HepG2 (cell line): Measurements from ENCODE around the gene GGNBP2. TPM values are rescaled to one million over a fixed set of nuclear protein-coding genes. Genes with fewer than 3 reads are reported as not detected.

Experiments
- ATAC-seq: fragments of 200-7000 bp; cut with Tn5 transposase; 3 replicates; pipeline ENCODE4 v1.9.1; 2020; ENCODE audit warnings: mild to moderate bottlenecking, moderate library complexity
- BruUV-seq: library from RNA; stranded (reverse); fragments of 400-500 nt; replicated peaks from 2 replicates; lab custom pipeline; 2021; lab: Mats Ljungman, UMichigan
- CTCF ChIA-PET: fragments of 300-600 bp; formaldehyde crosslinking; extraction: SDS; loops from one replicate; lab custom pipeline; 2021; ENCODE audit warnings: low total read pairs, inconsistent platforms, low intra/inter-chr PET ratio; lab: Yijun Ruan, JAX
- POLR2A ChIA-PET: fragments of 350-600 bp; sonication (Branson Sonifier 250); formaldehyde crosslinking; loops from one replicate; lab custom pipeline; 2020; ENCODE audit warnings: antibody characterized with exemption, inconsistent platforms; lab: Yijun Ruan, JAX
- DNase-seq: peaks from one replicate; pipeline ENCODE4 v3.0.0-alpha.2; 2015; ENCODE audit warnings: low spot score
- FAIRE-seq: peaks from 3 replicates; lab custom pipeline; 2011; peaks lifted over from hg19 to GRCh38; lab: Jason Lieb, UNC
- H2AFZ ChIP-seq: one replicate; pipeline ENCODE4 v1.6.1; 2011; ENCODE audit warnings: low read length, inconsistent platforms
- H3K27ac ChIP-seq: fragments of 300-600 bp; 3 replicates; pipeline ENCODE4 v1.8.0; 2011; ENCODE audit warnings: mixed run types, mild to moderate bottlenecking, mixed read lengths, low read length, inconsistent platforms; ENCODE audit not compliant: insufficient read depth; ENCODE audit errors: extremely low read length
- H3K27me3 ChIP-seq, 2 experiments: fragments of 200-600 bp in 1 of 2; 2 replicates in 1 of 2; 3 replicates in 1 of 2; pipeline versions ENCODE4 v1.6.0 to v1.8.0; 2011; ENCODE audit warnings: low read length in 2 of 2, mild to moderate bottlenecking in 2 of 2, moderate library complexity in 2 of 2, inconsistent platforms in 1 of 2; ENCODE audit not compliant: insufficient read depth in 2 of 2, control insufficient read depth in 1 of 2
- H3K36me3 ChIP-seq, 2 experiments: fragments of 200-600 bp in 1 of 2; replicated peaks in 1 of 2; 2 replicates in 1 of 2; 3 replicates in 1 of 2; pipeline versions ENCODE4 v1.5.1 to v1.8.0; 2011; ENCODE audit warnings: low read length in 2 of 2, inconsistent platforms in 1 of 2; ENCODE audit not compliant: insufficient read depth in 2 of 2, control insufficient read depth in 1 of 2
- H3K4me1 ChIP-seq: 2 replicates; pipeline ENCODE4 v1.5.1; 2012; ENCODE audit warnings: low read length, inconsistent platforms; ENCODE audit not compliant: insufficient read depth
- H3K4me2 ChIP-seq: 2 replicates; pipeline ENCODE4 v1.6.0; 2011; ENCODE audit warnings: low read depth, low read length, inconsistent platforms
- H3K4me3 ChIP-seq, 3 experiments: fragments of 200-600 bp in 1 of 3; sonication (generic), shearing (Covaris generic) in 1 of 3; replicated peaks in 1 of 3; 2 replicates each; pipeline ENCODE4 v1.5.1; 2011 to 2016; ENCODE audit warnings: low read length in 3 of 3, inconsistent platforms in 2 of 3, low read depth in 2 of 3, mild to moderate bottlenecking in 2 of 3, control low read depth in 1 of 3, mixed read lengths in 1 of 3; ENCODE audit not compliant: insufficient read depth in 1 of 3
- H3K79me2 ChIP-seq: one replicate; pipeline ENCODE4 v1.6.1; 2011; ENCODE audit warnings: low read length, inconsistent platforms; ENCODE audit not compliant: insufficient read depth
- H3K9ac ChIP-seq: 2 replicates; pipeline ENCODE4 v1.6.0; 2011; ENCODE audit warnings: mild to moderate bottlenecking, low read depth, low read length, inconsistent platforms; ENCODE audit not compliant: insufficient read depth
- H3K9me3 ChIP-seq: 2 replicates; pipeline ENCODE4 v1.5.1; 2012; ENCODE audit warnings: mild to moderate bottlenecking, low read length
- H4K20me1 ChIP-seq: 2 replicates; pipeline ENCODE4 v1.6.0; 2011; ENCODE audit warnings: inconsistent platforms, mild to moderate bottlenecking, low read length, moderate library complexity; ENCODE audit not compliant: insufficient read depth
- CBX1 ChIP-seq: IDR thresholded peaks from one replicate; pipeline ENCODE4 v1.6.1; 2016; ENCODE audit warnings: antibody characterized with exemption, low read depth
- FOXA3 ChIP-seq: IDR thresholded peaks from 2 replicates; pipeline ENCODE4 v1.6.1; 2016; ENCODE audit warnings: missing genetic modification reagents, missing compliant biosample characterization
- IRX3 ChIP-seq: sonication (generic); formaldehyde crosslinking; IDR thresholded peaks from 2 replicates; pipeline ENCODE4 v1.8.1; 2023; ENCODE audit warnings: mild to moderate bottlenecking, low read depth, missing genetic modification reagents, borderline replicate concordance
- KAT8 ChIP-seq: IDR thresholded peaks from 2 replicates; pipeline ENCODE4 v1.6.1; 2016; ENCODE audit warnings: missing genetic modification reagents, missing compliant biosample characterization
- MIER3 ChIP-seq: IDR thresholded peaks from 2 replicates; pipeline ENCODE4 v1.6.1; 2016; ENCODE audit warnings: missing compliant biosample characterization, borderline replicate concordance
- MZF1 ChIP-seq: sonication (generic); formaldehyde crosslinking; IDR thresholded peaks from 2 replicates; pipeline ENCODE4 v1.8.1; 2023; ENCODE audit warnings: mild to moderate bottlenecking, missing genetic modification reagents, borderline replicate concordance
- ZFP36L1 ChIP-seq: sonication (generic); formaldehyde crosslinking; IDR thresholded peaks from 2 replicates; pipeline ENCODE4 v1.8.0; 2022; ENCODE audit warnings: mild to moderate bottlenecking, missing genetic modification reagents, moderate library complexity
- ZNF234 ChIP-seq: sonication (generic); formaldehyde crosslinking; conservative IDR thresholded peaks from 2 replicates; pipeline ENCODE4 v1.5.1; 2020; ENCODE audit warnings: mild to moderate bottlenecking, missing genetic modification reagents
- ZNF253 ChIP-seq: sonication (generic); formaldehyde crosslinking; IDR thresholded peaks from 2 replicates; pipeline ENCODE4 v1.8.0; 2022; ENCODE audit warnings: mild to moderate bottlenecking, missing genetic modification reagents, borderline replicate concordance
- ZNF296 ChIP-seq: sonication (generic); formaldehyde crosslinking; conservative IDR thresholded peaks from 2 replicates; pipeline ENCODE4 v1.5.0; 2020; ENCODE audit warnings: mild to moderate bottlenecking, missing genetic modification reagents
- ZNF563 ChIP-seq: sonication (generic); formaldehyde crosslinking; IDR thresholded peaks from 2 replicates; pipeline ENCODE4 v1.8.0; 2022; ENCODE audit warnings: mild to moderate bottlenecking, moderate library complexity, missing genetic modification reagents
- ZNF570 ChIP-seq: sonication (generic); formaldehyde crosslinking; IDR thresholded peaks from 2 replicates; pipeline ENCODE4 v1.4.0; 2020; ENCODE audit warnings: mild to moderate bottlenecking, missing genetic modification reagents, borderline replicate concordance
- ZNF709 ChIP-seq: sonication (generic); formaldehyde crosslinking; IDR thresholded peaks from 2 replicates; pipeline ENCODE4 v1.5.0; 2020; ENCODE audit warnings: mild to moderate bottlenecking, missing genetic modification reagents
- WGBS: methylation state at CpG from one replicate; pipeline ENCODE4 v1.1.6; 2017; ENCODE audit warnings: low lambda C conversion rate; 5-methylcytosine and 5-hydroxymethylcytosine counted together
- in situ Hi-C: cut with HindIII; loops from 2 replicates; pipeline ENCODE4 v1.10.0; 2017; ENCODE audit warnings: low pct_unique_long_range_greater_than_20kb; ENCODE audit not compliant: extremely low pct_ligation_motif_present
- intact Hi-C: fragments of 100-400 bp; cut with micrococcal nuclease; formaldehyde crosslinking; loops from one replicate; pipeline ENCODE4 v1.10.0; 2022; ENCODE audit not compliant: unreplicated experiment
- polyA plus RNA-seq, 8 experiments: library from polyadenylated mRNA; depleted of rRNA in 3 of 8; stranded (reverse) in 7 of 8; unstranded in 1 of 8; fragments of >200 nt; fragmentation: Illumina TruSeq in 4 of 8; extraction: Trizol in 4 of 8; gene quantifications; 2 replicates each; pipeline versions ENCODE4 v1.2.1 to v1.2.3, GENCODE V29; 2011 to 2016; ENCODE audit warnings: low read depth in 4 of 8, missing spikeins in 1 of 8, mixed read lengths in 1 of 8; ENCODE audit not compliant: insufficient read depth in 1 of 8
- total RNA-seq, 5 experiments: library from RNA; depleted of rRNA; stranded (reverse); fragments of >200 nt; fragmentation: Illumina TruSeq; extraction: Trizol; gene quantifications; 2 replicates each; pipeline ENCODE4 v1.2.3, GENCODE V29; 2016; ENCODE audit warnings: low read depth in 1 of 5
- TF ChIP-seq, protein P1 (sequence below): sonication (generic); formaldehyde crosslinking; IDR thresholded peaks from 2 replicates; pipeline ENCODE4 v1.5.0; 2020; ENCODE audit warnings: missing genetic modification reagents
- TF ChIP-seq, protein P2 (sequence below): IDR thresholded peaks from 2 replicates; pipeline ENCODE4 v1.6.1; 2016; ENCODE audit warnings: missing genetic modification reagents, missing compliant biosample characterization
- TF ChIP-seq, protein P3 (sequence below): sonication (generic); formaldehyde crosslinking; IDR thresholded peaks from 2 replicates; pipeline ENCODE4 v1.5.1; 2020; ENCODE audit warnings: mild to moderate bottlenecking, missing genetic modification reagents, borderline replicate concordance
- TF ChIP-seq, protein P4 (sequence below): IDR thresholded peaks from 2 replicates; pipeline ENCODE4 v1.6.1; 2018; ENCODE audit warnings: missing genetic modification reagents, mild to moderate bottlenecking, missing compliant biosample characterization

Gene GGNBP2
- total and polyA plus RNA-seq, 2 of the 13 experiments (the other 11 are each of a cell fraction or from before 2014, with no cell fraction given), result 53.3 to 84.2 TPM

DNA sequence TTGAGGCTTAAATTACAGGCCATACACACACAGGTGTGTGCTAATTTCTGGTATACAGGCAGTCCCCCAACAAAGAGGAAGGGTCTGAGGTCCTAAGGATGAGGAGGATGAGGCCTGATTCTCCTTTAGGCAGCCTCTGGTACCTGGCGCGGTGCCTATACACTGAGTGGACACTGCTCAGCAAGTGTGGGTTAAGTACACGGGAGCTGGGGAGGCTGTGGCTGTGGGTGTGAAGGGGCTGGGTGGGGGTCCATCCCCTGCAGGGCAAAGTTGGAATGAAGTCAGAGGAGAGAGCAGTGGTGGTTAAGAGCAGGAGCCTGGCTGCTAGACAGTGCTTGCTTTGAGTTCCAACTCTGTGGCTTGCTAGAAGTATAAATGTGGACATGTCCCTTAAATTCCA, 67.6 kb downstream of the GGNBP2 start:
- POLR2A ChIA-PET, result no interaction called here
- Histone ChIP-seq H3K27me3 (no peaks in the 10 kb centered on the region), H3K9me3 (no peaks in the 10 kb centered on the region), H4K20me1 (no peaks in the 10 kb centered on the region), H3K4me2 (no peak overlapping the region), H2AFZ (no peak overlapping the region), H3K4me3 (no peak overlapping the region), H3K36me3 (0 out of 5 replicates have a peak, but pooled peaks cover 0 to 3% of the 10 kb centered on the region in 2 experiments), H3K9ac (no peak overlapping the region), H3K79me2 (no peaks in the 10 kb centered on the region), H3K4me1 (no peaks in the 10 kb centered on the region), H3K27ac (no peak overlapping the region)
- no TSS peak for BruUV-seq
- in situ Hi-C loops (loop anchor here (25.0 kb wide), 1 partner anchor 625 kb away; no protein-coding TSS in a partner anchor), intact Hi-C loops (no loop called here)
- DNase-seq, result no peak
- WGBS, result 100% methylated on average over 3 of the region's 3 CpGs
- CTCF ChIA-PET, result no interaction called here
- no peak for FAIRE-seq
- ATAC-seq, result no peak
- TF ChIP-seq ZNF234 (CRISPR knock-in tag) (no peak), KAT8 (CRISPR knock-in tag) (no peak), ZNF570 (CRISPR knock-in tag) (no peak), IRX3 (CRISPR knock-in tag) (no peak), ZNF296 (no peak), ZFP36L1 (CRISPR knock-in tag) (no peak), MIER3 (CRISPR knock-in tag) (no peak), ZNF253 (CRISPR knock-in tag) (no peak), CBX1 (no peak), FOXA3 (CRISPR knock-in tag) (no peak), MZF1 (no peak), ZNF563 (no peak), ZNF709 (no peak)
- TF ChIP-seq, protein P1, sequence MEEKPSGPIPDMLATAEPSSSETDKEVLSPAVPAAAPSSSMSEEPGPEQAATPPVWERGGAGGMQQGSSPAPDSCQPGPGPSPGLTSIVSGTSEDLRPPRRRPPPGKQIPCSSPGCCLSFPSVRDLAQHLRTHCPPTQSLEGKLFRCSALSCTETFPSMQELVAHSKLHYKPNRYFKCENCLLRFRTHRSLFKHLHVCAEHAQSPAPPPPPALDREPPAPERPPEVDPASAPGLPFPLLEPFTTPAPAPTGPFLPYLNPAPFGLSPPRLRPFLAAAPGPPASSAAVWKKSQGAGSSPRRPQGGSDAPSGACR (CRISPR knock-in tag), result no peak
- TF ChIP-seq, protein P2, sequence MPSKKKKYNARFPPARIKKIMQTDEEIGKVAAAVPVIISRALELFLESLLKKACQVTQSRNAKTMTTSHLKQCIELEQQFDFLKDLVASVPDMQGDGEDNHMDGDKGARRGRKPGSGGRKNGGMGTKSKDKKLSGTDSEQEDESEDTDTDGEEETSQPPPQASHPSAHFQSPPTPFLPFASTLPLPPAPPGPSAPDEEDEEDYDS (CRISPR knock-in tag), result no peak
- TF ChIP-seq, protein P3, sequence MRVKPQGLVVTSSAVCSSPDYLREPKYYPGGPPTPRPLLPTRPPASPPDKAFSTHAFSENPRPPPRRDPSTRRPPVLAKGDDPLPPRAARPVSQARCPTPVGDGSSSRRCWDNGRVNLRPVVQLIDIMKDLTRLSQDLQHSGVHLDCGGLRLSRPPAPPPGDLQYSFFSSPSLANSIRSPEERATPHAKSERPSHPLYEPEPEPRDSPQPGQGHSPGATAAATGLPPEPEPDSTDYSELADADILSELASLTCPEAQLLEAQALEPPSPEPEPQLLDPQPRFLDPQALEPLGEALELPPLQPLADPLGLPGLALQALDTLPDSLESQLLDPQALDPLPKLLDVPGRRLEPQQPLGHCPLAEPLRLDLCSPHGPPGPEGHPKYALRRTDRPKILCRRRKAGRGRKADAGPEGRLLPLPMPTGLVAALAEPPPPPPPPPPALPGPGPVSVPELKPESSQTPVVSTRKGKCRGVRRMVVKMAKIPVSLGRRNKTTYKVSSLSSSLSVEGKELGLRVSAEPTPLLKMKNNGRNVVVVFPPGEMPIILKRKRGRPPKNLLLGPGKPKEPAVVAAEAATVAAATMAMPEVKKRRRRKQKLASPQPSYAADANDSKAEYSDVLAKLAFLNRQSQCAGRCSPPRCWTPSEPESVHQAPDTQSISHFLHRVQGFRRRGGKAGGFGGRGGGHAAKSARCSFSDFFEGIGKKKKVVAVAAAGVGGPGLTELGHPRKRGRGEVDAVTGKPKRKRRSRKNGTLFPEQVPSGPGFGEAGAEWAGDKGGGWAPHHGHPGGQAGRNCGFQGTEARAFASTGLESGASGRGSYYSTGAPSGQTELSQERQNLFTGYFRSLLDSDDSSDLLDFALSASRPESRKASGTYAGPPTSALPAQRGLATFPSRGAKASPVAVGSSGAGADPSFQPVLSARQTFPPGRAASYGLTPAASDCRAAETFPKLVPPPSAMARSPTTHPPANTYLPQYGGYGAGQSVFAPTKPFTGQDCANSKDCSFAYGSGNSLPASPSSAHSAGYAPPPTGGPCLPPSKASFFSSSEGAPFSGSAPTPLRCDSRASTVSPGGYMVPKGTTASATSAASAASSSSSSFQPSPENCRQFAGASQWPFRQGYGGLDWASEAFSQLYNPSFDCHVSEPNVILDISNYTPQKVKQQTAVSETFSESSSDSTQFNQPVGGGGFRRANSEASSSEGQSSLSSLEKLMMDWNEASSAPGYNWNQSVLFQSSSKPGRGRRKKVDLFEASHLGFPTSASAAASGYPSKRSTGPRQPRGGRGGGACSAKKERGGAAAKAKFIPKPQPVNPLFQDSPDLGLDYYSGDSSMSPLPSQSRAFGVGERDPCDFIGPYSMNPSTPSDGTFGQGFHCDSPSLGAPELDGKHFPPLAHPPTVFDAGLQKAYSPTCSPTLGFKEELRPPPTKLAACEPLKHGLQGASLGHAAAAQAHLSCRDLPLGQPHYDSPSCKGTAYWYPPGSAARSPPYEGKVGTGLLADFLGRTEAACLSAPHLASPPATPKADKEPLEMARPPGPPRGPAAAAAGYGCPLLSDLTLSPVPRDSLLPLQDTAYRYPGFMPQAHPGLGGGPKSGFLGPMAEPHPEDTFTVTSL (CRISPR knock-in tag), result no peak
- TF ChIP-seq, protein P4, sequence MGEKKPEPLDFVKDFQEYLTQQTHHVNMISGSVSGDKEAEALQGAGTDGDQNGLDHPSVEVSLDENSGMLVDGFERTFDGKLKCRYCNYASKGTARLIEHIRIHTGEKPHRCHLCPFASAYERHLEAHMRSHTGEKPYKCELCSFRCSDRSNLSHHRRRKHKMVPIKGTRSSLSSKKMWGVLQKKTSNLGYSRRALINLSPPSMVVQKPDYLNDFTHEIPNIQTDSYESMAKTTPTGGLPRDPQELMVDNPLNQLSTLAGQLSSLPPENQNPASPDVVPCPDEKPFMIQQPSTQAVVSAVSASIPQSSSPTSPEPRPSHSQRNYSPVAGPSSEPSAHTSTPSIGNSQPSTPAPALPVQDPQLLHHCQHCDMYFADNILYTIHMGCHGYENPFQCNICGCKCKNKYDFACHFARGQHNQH (CRISPR knock-in tag), result no peak
